HFF-Myc (cell line): Measurements from ENCODE around the gene KTN1.

Experiments
- DNase-seq: peaks from one replicate; pipeline ENCODE4 v3.0.0-alpha.2; 2011; ENCODE audit warnings: low read depth; ENCODE audit errors: extremely low read depth
- H3K4me3 ChIP-seq: replicated peaks from 2 replicates; pipeline ENCODE4 v1.5.1; 2011; ENCODE audit warnings: low read depth, mild to moderate bottlenecking, control low read depth, low read length
- CTCF ChIP-seq: IDR thresholded peaks from 2 replicates; pipeline ENCODE4 v1.5.1; 2012; ENCODE audit warnings: mild to moderate bottlenecking, low read depth, low read length, control low read depth; ENCODE audit errors: missing control alignments

KTN1 gene

GRCh38 chr14:55577229-55577628 lies 2.8 kb upstream of the KTN1 start:
- no peak for DNase-seq
- no peak for TF ChIP-seq CTCF
- no peak overlapping the region for H3K4me3 ChIP-seq

GRCh38 chr14:55578511-55578910 lies 1.5 kb upstream of the KTN1 start:
- H3K4me3 ChIP-seq, result peak overlapping the region; percentile 78
- TF ChIP-seq CTCF, result no peak
- DNase-seq, result no peak

DNA sequence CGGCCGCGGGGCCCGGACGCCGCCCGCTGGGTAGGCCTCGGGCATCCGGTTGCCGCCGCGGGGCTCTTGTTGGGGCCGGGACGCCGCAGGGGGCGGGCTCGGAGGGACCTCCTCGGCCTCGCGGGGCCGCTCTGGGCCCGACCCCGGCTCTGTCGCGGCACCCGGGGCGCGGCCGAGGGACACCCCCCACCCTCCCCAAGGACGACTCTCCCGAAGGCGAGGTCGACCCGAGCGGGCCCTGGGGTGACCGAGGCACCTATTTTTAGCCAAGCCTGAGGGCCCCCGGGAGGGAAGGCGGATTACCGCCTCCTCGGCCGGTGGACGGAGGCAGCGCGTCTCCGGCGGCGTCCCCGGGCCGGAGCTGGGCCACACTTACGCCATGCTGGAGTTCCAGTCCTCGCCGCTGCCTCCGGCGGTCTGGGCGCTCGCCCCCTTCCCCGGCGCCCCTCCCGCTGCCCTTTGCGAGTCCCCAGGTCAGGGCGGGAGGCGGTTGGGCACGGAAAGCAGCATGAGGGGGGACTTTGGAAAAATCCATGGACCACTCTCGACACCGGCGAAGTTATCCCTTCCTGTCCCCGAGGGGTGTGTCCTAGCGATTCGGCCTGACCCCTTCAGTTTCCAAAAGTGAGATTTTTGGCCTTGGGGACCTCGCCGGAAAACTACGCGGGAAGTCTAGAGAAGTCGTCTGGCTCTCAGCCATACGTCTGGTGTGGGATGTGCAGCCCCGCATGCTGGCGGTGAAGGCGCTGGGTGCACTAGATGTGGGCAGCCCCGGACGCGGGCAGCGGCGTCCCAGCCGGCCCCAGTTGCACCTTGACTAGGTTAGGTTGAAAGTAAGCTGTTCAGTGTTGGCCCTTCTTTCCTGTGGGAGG lies 699 bp downstream of the KTN1 start:
- no peak for TF ChIP-seq CTCF
- peak overlapping the region; percentile 81 for H3K4me3 ChIP-seq
- DNase-seq, result no peak

- no peak for DNase-seq
- H3K4me3 ChIP-seq, result peak overlapping the region; percentile 81
- no peak for TF ChIP-seq CTCF
These were observed 1.4 kb downstream of the KTN1 start for GRCh38 chr14:55581342-55581771.

DNA sequence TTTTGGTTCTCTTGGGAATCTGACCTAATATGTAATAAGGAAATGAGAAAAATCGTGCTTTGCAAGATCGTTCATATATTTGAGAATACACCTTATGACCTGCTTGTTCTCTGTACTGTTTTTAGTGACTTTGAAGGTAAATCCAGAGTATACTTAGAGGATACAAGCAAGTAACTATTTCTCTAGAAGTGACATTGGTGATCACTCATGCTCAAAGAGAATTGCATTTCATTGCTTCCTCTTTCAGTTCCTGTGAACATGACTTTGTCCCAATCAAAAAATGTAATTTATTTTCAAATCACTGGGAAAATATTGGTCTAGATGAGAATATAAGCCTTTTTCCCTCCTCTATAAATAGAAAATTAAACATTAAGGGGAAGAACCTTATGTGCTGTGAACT lies 2.7 kb downstream of the KTN1 start:
- TF ChIP-seq CTCF, result no peak
- DNase-seq, result no peak
- no peak overlapping the region for H3K4me3 ChIP-seq

DNA sequence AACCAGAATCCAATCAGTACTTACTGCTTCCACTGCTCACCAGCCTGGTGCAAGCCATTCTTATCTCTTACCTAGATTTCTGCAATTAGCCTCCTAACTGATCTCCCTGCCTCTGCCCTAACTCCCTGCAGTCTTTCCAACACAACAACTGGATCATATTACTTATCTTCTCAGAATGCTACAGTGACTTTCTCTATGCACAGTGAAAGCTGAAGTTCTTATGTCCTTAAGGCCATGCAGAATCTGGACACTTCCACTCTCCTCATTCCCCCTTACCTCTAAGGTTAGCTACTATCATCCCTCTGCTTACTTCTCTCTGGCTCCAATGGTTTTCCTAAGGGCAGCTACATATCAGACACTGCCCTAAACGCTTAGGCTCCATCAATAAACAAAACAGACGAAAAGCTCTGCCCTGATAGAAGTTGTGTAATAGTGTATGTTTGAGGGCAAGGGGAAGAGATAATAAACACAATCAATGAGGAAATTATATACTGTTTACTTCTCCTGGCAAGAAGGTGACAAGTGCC lies 4.0 kb downstream of the KTN1 start:
- no peak overlapping the region for H3K4me3 ChIP-seq
- DNase-seq, result no peak
- no peak for TF ChIP-seq CTCF

- no peak for TF ChIP-seq CTCF
- no peak overlapping the region for H3K4me3 ChIP-seq
- DNase-seq, result no peak
These were observed 5.8 kb downstream of the KTN1 start for GRCh38 chr14:55585854-55586253.
